Stimulated activated CD4-positive, alpha-beta T cell treated with anti-CD3 and anti-CD28 coated beads, Interleukin-1b, Interleukin-23, amount 100 ng/mL, for 4 hours (primary cell): ENCODE results near the gene OR2T5.
"Not testable (repeated sequence)": the region's sequence is repeated elsewhere in the genome, so short reads cannot be mapped to it uniquely, and the experiment has no call there.

Experiments
- DNase-seq, 2 donors: peaks; one replicate each; pipeline ENCODE4 v3.0.0-alpha.2; 2020; ENCODE audit warnings: low read depth in 2 of 2

Gene OR2T5

GRCh38 chr1:248507773-248508172 is 19.4 kb downstream of the OR2T5 start, which contains the start of gene OR2G6:
TSS of gene OR2G6 (plus strand) at chr1:248508073. CDS start at chr1:248521647, 13,574 bp downstream.
- not testable (repeated sequence) for DNase-seq

DNA sequence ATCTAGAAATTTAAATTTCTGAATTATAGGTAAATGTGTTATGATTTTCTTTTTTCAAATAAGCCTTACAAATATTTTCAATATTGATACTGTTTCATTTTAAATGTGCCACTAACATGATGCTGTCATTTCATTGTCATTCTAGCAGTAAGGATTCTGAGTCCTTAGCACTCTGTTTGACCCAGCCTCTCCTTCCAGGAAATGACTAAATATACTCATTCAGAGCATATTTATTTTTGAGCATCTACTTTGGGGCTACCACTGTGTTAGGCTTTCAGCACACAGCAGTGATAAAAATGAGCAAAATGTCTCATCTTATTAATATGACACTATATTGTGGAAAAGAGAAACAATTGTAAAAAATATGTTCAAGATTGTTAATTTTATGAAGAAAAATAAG is 21.8 kb downstream of the OR2T5 start:
- DNase-seq, result not testable (repeated sequence)

- DNase-seq, result no peak
These were observed 33.5 kb downstream of the OR2T5 start for GRCh38 chr1:248521856-248522255.

GRCh38 chr1:248537449-248537848 is 49.1 kb downstream of the OR2T5 start:
- DNase-seq, result not testable (repeated sequence)
